ENCODE results near the gene TRPM3.

GRCh38 chr9:70682298-70682697 is 439.1 kb downstream of the TRPM3 start:
- TF ChIP-seq POLR2A (IDR thresholded peaks at IDR 0.05; ENCODE audit: insufficient read depth in 1 of 2, low read depth in 2 of 2, low read length in 2 of 2) = no peak
- no peak for TF ChIP-seq E2F1 (CRISPR knock-in tag; IDR thresholded peaks at IDR 0.05)

Data from HepG2 (cell line).